Endothelial cell of umbilical vein (primary cell): Measurements from ENCODE around the gene BSG. TPM values are rescaled to one million over a fixed set of nuclear protein-coding genes. Genes with fewer than 3 reads are reported as not detected.

Experiments
- BruUV-seq: library from RNA; stranded (reverse); fragments of 400-500 nt; replicated peaks from 2 replicates; lab custom pipeline; 2021; lab: Mats Ljungman, UMichigan
- CTCF ChIA-PET: fragments of 300-600, 350-600 bp; sonication (Branson Sonifier 250); formaldehyde crosslinking; loops from one replicate; lab custom pipeline; 2021; ENCODE audit warnings: antibody characterized with exemption, inconsistent platforms; lab: Charles Lee
- POLR2A ChIA-PET: fragments of 300-600, 350-600 bp; sonication (Branson Sonifier 250); formaldehyde crosslinking; loops from one replicate; lab custom pipeline; 2021; ENCODE audit warnings: antibody characterized with exemption, inconsistent platforms; lab: Charles Lee
- DNase-seq: peaks from one replicate; pipeline ENCODE4 v3.0.0-alpha.2; 2011; ENCODE audit warnings: low read depth, low spot score
- FAIRE-seq: peaks from 2 replicates; lab custom pipeline; 2011; peaks lifted over from hg19 to GRCh38; lab: Jason Lieb, UNC
- H2AFZ ChIP-seq: 2 replicates; pipeline ENCODE4 v1.6.0; 2012; ENCODE audit warnings: low read depth, low read length, control low read depth, inconsistent platforms
- H3K27ac ChIP-seq: 2 replicates; pipeline ENCODE4 v1.5.1; 2011; ENCODE audit warnings: low read depth, mild to moderate bottlenecking, control low read depth, low read length, moderate library complexity; ENCODE audit not compliant: insufficient read depth
- H3K27me3 ChIP-seq, 2 experiments: 2 replicates each; pipeline versions ENCODE4 v1.6.0 to v1.6.1; 2011; ENCODE audit warnings: low read length in 2 of 2, mixed read lengths in 1 of 2; ENCODE audit not compliant: control insufficient read depth in 2 of 2, insufficient read depth in 2 of 2
- H3K36me3 ChIP-seq, 2 experiments: 2 replicates in 1 of 2; 3 replicates in 1 of 2; pipeline ENCODE4 v1.5.1; 2011; ENCODE audit warnings: low read length in 2 of 2, mild to moderate bottlenecking in 1 of 2, moderate library complexity in 1 of 2; ENCODE audit not compliant: control insufficient read depth in 2 of 2, insufficient read depth in 2 of 2; ENCODE audit errors: extremely low read depth in 1 of 2
- H3K4me1 ChIP-seq: 3 replicates; pipeline ENCODE4 v1.5.1; 2011; ENCODE audit warnings: mild to moderate bottlenecking, low read length; ENCODE audit not compliant: control insufficient read depth, insufficient read depth; ENCODE audit errors: extremely low read depth
- H3K4me2 ChIP-seq: 2 replicates; pipeline ENCODE4 v1.6.1; 2011; ENCODE audit warnings: low read length, control low read depth, mixed read lengths; ENCODE audit not compliant: insufficient read depth
- H3K4me3 ChIP-seq, 3 experiments: fragments of 200-600 bp in 1 of 3; sonication (generic), shearing (Covaris generic) in 1 of 3; replicated peaks in 1 of 3; 2 replicates each; pipeline ENCODE4 v1.5.1; 2011 to 2016; ENCODE audit warnings: control low read depth in 3 of 3, low read length in 3 of 3, mild to moderate bottlenecking in 2 of 3, inconsistent platforms in 1 of 3, low read depth in 1 of 3, moderate library complexity in 1 of 3; ENCODE audit not compliant: insufficient read depth in 1 of 3
- H3K79me2 ChIP-seq: 2 replicates; pipeline ENCODE4 v1.6.0; 2012; ENCODE audit warnings: low read length, inconsistent platforms; ENCODE audit not compliant: control insufficient read depth, insufficient read depth
- H3K9ac ChIP-seq: replicated peaks from 2 replicates; pipeline ENCODE3; 2011; ENCODE audit warnings: low read length, control low read depth; ENCODE audit not compliant: insufficient read depth; ENCODE audit errors: extremely low read depth
- H3K9me1 ChIP-seq: replicated peaks from 3 replicates; pipeline ENCODE4 v1.6.0; 2011; ENCODE audit warnings: mild to moderate bottlenecking, low read length; ENCODE audit not compliant: control insufficient read depth, insufficient read depth; ENCODE audit errors: extremely low read depth
- H3K9me3 ChIP-seq: replicated peaks from 2 replicates; pipeline ENCODE4 v1.5.1; 2012; ENCODE audit warnings: low read length, inconsistent platforms; ENCODE audit not compliant: control insufficient read depth, insufficient read depth
- H4K20me1 ChIP-seq: replicated peaks from 2 replicates; pipeline ENCODE3; 2011; ENCODE audit warnings: mild to moderate bottlenecking, low read length; ENCODE audit not compliant: control insufficient read depth, insufficient read depth; ENCODE audit errors: extremely low read depth
- CTCF ChIP-seq, 2 donors: IDR thresholded peaks; 1 replicate in 1 of 2; 2 replicates in 1 of 2; pipeline ENCODE4 v1.5.1; 2011; ENCODE audit warnings: low read length in 2 of 2, mild to moderate bottlenecking in 2 of 2, moderate library complexity in 2 of 2, control low read depth in 1 of 2, inconsistent platforms in 1 of 2, low read depth in 1 of 2; ENCODE audit not compliant: insufficient read depth in 1 of 2; ENCODE audit errors: extremely low read depth in 1 of 2
- EZH2 ChIP-seq: IDR thresholded peaks from 2 replicates; pipeline ENCODE4 v1.6.1; 2012; ENCODE audit warnings: borderline replicate concordance, low read depth, mild to moderate bottlenecking, moderate library complexity, low read length, inconsistent platforms; ENCODE audit not compliant: severe bottlenecking
- FOS ChIP-seq: IDR thresholded peaks from 2 replicates; pipeline ENCODE4 v1.6.1; 2011; ENCODE audit warnings: mild to moderate bottlenecking, low read length, moderate library complexity, borderline replicate concordance; ENCODE audit not compliant: insufficient read depth
- GATA2 ChIP-seq: IDR thresholded peaks from 2 replicates; pipeline ENCODE4 v1.7.0; 2011; ENCODE audit warnings: low read depth, mild to moderate bottlenecking, moderate library complexity, mixed read lengths, low read length; ENCODE audit not compliant: insufficient read length, insufficient read depth
- JUN ChIP-seq: IDR thresholded peaks from 2 replicates; pipeline ENCODE4 v1.6.1; 2011; ENCODE audit warnings: borderline replicate concordance, low read depth; ENCODE audit not compliant: insufficient read length, insufficient read depth
- MAX ChIP-seq: IDR thresholded peaks from 2 replicates; pipeline ENCODE4 v1.6.1; 2011; ENCODE audit not compliant: insufficient read depth, insufficient read length
- MYC ChIP-seq: IDR thresholded peaks from one replicate; pipeline ENCODE4 v1.6.1; 2011; ENCODE audit warnings: mild to moderate bottlenecking, low read depth, low read length
- POLR2A ChIP-seq: IDR thresholded peaks from 2 replicates; pipeline ENCODE4 v1.6.1; 2012; ENCODE audit warnings: low read depth, mild to moderate bottlenecking, control low read depth, low read length
- POLR2AphosphoS5 ChIP-seq: IDR thresholded peaks from 2 replicates; pipeline ENCODE4 v1.6.1; 2012; ENCODE audit warnings: low read depth, mild to moderate bottlenecking, control low read depth, low read length, moderate library complexity; ENCODE audit not compliant: insufficient read depth
- dilution Hi-C: fragments of 300-500 bp; cut with MboI; formaldehyde crosslinking; loops from one replicate; pipeline ENCODE4 v1.15.0; 2019; ENCODE audit warnings: low sequenced_read_pairs; ENCODE audit not compliant: extremely low pct_ligation_motif_present
- intact Hi-C: fragments of 100-400 bp; cut with micrococcal nuclease; formaldehyde crosslinking; loops from one replicate; pipeline ENCODE4 v1.10.0; 2022
- polyA plus RNA-seq, 4 experiments: library from polyadenylated mRNA; depleted of rRNA in 3 of 4; stranded (reverse) in 3 of 4; unstranded in 1 of 4; fragments of >200 nt; gene quantifications; 2 replicates each; pipeline versions ENCODE4 v1.2.1 to v1.2.3, GENCODE V29; 2011 to 2012; ENCODE audit warnings: missing spikeins in 1 of 4
- total RNA-seq: library from RNA; stranded (reverse); gene quantifications from 2 replicates; pipeline ENCODE4 v1.2.3, GENCODE V29; 2021

Gene BSG
- total and polyA plus RNA-seq, 2 donors (not counting 3 experiments of a cell fraction or from before 2014, with no cell fraction given): 485 to 661 TPM

GRCh38 chr19:610801-611480 lies 38.5 kb downstream of the BSG start:
- Histone ChIP-seq H2AFZ (peak overlapping the region; percentile 50), H3K4me3 (no peak overlapping the region), H3K79me2 (no peaks in the 10 kb centered on the region), H3K4me1 (peaks cover 8% of the 10 kb centered on the region), H3K9me1 (no peaks in the 10 kb centered on the region), H3K27me3 (no peaks in the 10 kb centered on the region), H3K36me3 (no peaks in the 10 kb centered on the region), H3K9ac (no peak overlapping the region), H3K9me3 (no peaks in the 10 kb centered on the region), H3K4me2 (peak overlapping the region; percentile 1), H4K20me1 (no peaks in the 10 kb centered on the region), H3K27ac (no peak overlapping the region)
- CTCF ChIA-PET: no interaction called here
- POLR2A ChIA-PET: no interaction called here
- DNase-seq: no peak
- intact Hi-C loops: no loop called here
- no peak for FAIRE-seq
- TF ChIP-seq MYC (no peak), CTCF (IDR thresholded peaks at IDR 0.05; ENCODE audit: extremely low read depth in 1 of 2, insufficient read depth in 1 of 2, low read depth in 1 of 2, low read length in 2 of 2) (no peak), GATA2 (no peak), FOS (no peak), POLR2AphosphoS5 (no peak), MAX (no peak), EZH2 (no peak), POLR2A (no peak), JUN (no peak)
- dilution Hi-C loops: no loop called here
- no TSS peak for BruUV-seq
